GM23338 (cell line): ENCODE measurements around the gene MELK. TPM values are rescaled to one million over a fixed set of nuclear protein-coding genes. Genes with fewer than 3 reads are reported as not detected.
A peak's percentile ranks its signal among the peaks of the same experiment; 100 is the strongest.

Experiments
- ATAC-seq: fragments of 200-7000 bp; cut with Tn5 transposase; 3 replicates; pipeline ENCODE4 v1.9.1; 2020
- DNase-seq: peaks from one replicate; pipeline ENCODE4 v3.0.0-alpha.2; 2015; ENCODE audit warnings: low spot score
- H2AFZ ChIP-seq: fragments of 200-600 bp; sonication (generic); 2 replicates; pipeline ENCODE4 v1.8.0; 2016; ENCODE audit warnings: antibody characterized with exemption, mild to moderate bottlenecking, moderate library complexity
- H3F3A ChIP-seq: fragments of 200-600 bp; sonication (generic); replicated peaks from 2 replicates; pipeline ENCODE4 v1.8.0; 2017; ENCODE audit warnings: antibody characterized with exemption, mixed run types, low read depth
- H3K27ac ChIP-seq: fragments of 200-600 bp; sonication (generic); 2 replicates; pipeline ENCODE4 v1.6.1; 2016; ENCODE audit warnings: low read depth
- H3K27me3 ChIP-seq: fragments of 200-600 bp; sonication (generic); 2 replicates; pipeline ENCODE4 v1.8.0; 2016; ENCODE audit warnings: mild to moderate bottlenecking, mixed run types, moderate library complexity; ENCODE audit not compliant: insufficient read depth
- H3K36me3 ChIP-seq: fragments of 200-600 bp; sonication (generic); 2 replicates; pipeline ENCODE4 v1.8.0; 2016; ENCODE audit warnings: mild to moderate bottlenecking; ENCODE audit not compliant: insufficient read depth
- H3K4me1 ChIP-seq: fragments of 200-600 bp; sonication (generic); 2 replicates; pipeline ENCODE4 v1.8.0; 2016; ENCODE audit warnings: mild to moderate bottlenecking, moderate library complexity; ENCODE audit not compliant: insufficient read depth
- H3K4me2 ChIP-seq: fragments of 200-600 bp; sonication (generic); 2 replicates; pipeline ENCODE4 v1.7.1; 2017; ENCODE audit warnings: mixed run types
- H3K4me3 ChIP-seq: fragments of 200-600 bp; sonication (generic); 2 replicates; pipeline ENCODE4 v1.6.1; 2016; ENCODE audit warnings: mixed run types
- H3K79me2 ChIP-seq: fragments of 200-600 bp; sonication (generic); replicated peaks from 2 replicates; pipeline ENCODE4 v1.8.0; 2017; ENCODE audit warnings: mild to moderate bottlenecking; ENCODE audit not compliant: insufficient read depth
- H3K9me2 ChIP-seq: fragments of 200-600 bp; sonication (generic); 2 replicates; pipeline ENCODE4 v1.8.0; 2017; ENCODE audit not compliant: insufficient read depth
- H4K20me1 ChIP-seq: fragments of 200-600 bp; sonication (generic); replicated peaks from 2 replicates; pipeline ENCODE4 v1.8.0; 2017; ENCODE audit warnings: mild to moderate bottlenecking; ENCODE audit not compliant: insufficient read depth
- H3K27ac Mint-ChIP-seq: 2 replicates; pipeline ENCODE4 v1.8.0; 2020; ENCODE audit warnings: inconsistent platforms, mild to moderate bottlenecking, moderate library complexity, mixed read lengths
- H3K27me3 Mint-ChIP-seq: 3 replicates; pipeline ENCODE4 v1.8.0; 2022; ENCODE audit warnings: low read depth, mild to moderate bottlenecking, moderate library complexity, mixed read lengths, inconsistent platforms; ENCODE audit not compliant: insufficient read depth, poor library complexity
- H3K36me3 Mint-ChIP-seq: 3 replicates; pipeline ENCODE4 v1.8.0; 2021; ENCODE audit warnings: low read depth, mild to moderate bottlenecking, inconsistent platforms, moderate library complexity, mixed read lengths
- H3K4me1 Mint-ChIP-seq: 3 replicates; pipeline ENCODE4 v1.8.0; 2020; ENCODE audit warnings: mild to moderate bottlenecking, inconsistent platforms, mixed read lengths
- H3K4me3 Mint-ChIP-seq: 3 replicates; pipeline ENCODE4 v1.8.0; 2021; ENCODE audit warnings: moderate library complexity, mild to moderate bottlenecking, inconsistent platforms, mixed read lengths
- H3K9me3 Mint-ChIP-seq: 3 replicates; pipeline ENCODE4 v1.8.0; 2020; ENCODE audit warnings: moderate library complexity, mild to moderate bottlenecking, inconsistent platforms, mixed read lengths
- CREB1 ChIP-seq: fragments of 250-450 bp; sonication (Bioruptor Pico); IDR thresholded peaks from 2 replicates; pipeline ENCODE4 v1.5.0; 2020; ENCODE audit warnings: low read depth, mild to moderate bottlenecking, moderate library complexity
- EZH2 ChIP-seq: fragments of 200-600 bp; sonication (generic); IDR thresholded peaks from one replicate; pipeline ENCODE4 v1.8.0; 2017; ENCODE audit warnings: antibody characterized with exemption, mild to moderate bottlenecking, low read depth; ENCODE audit not compliant: unreplicated experiment
- EZH2phosphoT487 ChIP-seq: fragments of 200-600 bp; sonication (generic); IDR thresholded peaks from one replicate; pipeline ENCODE4 v1.8.1; 2018; ENCODE audit warnings: antibody characterized with exemption; ENCODE audit not compliant: unreplicated experiment
- JUNB ChIP-seq: IDR thresholded peaks from one replicate; pipeline ENCODE4 v1.6.1; 2016; ENCODE audit warnings: antibody characterized with exemption; ENCODE audit not compliant: unreplicated experiment
- NANOG ChIP-seq: IDR thresholded peaks from 2 replicates; pipeline ENCODE4 v1.6.1; 2016; ENCODE audit warnings: antibody characterized with exemption, borderline replicate concordance
- REST ChIP-seq: IDR thresholded peaks from one replicate; pipeline ENCODE4 v1.6.1; 2018; ENCODE audit warnings: antibody characterized with exemption; ENCODE audit not compliant: unreplicated experiment
- STAT1 ChIP-seq: IDR thresholded peaks from one replicate; pipeline ENCODE4 v1.6.1; 2016; ENCODE audit warnings: antibody characterized with exemption; ENCODE audit not compliant: unreplicated experiment
- ZNF462 ChIP-seq: fragments of 250-450 bp; sonication (Bioruptor Pico); IDR thresholded peaks from 2 replicates; pipeline ENCODE4 v1.5.0; 2020; ENCODE audit warnings: mild to moderate bottlenecking, moderate library complexity
- polyA plus RNA-seq: library from polyadenylated mRNA; unstranded; fragments of >200 nt; fragmentation: Nextera tagmentation; extraction: Ambion mirVana; gene quantifications from 2 replicates; pipeline ENCODE4 v1.2.1, GENCODE V29; 2016
- total RNA-seq: library from RNA; depleted of rRNA; stranded (reverse); fragments of >200 nt; shearing (Covaris generic); gene quantifications from 2 replicates; pipeline ENCODE4 v1.2.3, GENCODE V29; 2014
- TF ChIP-seq, protein P1 (sequence below): IDR thresholded peaks from 2 replicates; pipeline ENCODE4 v1.6.1; 2016; ENCODE audit warnings: antibody characterized with exemption

MELK gene
- total and polyA plus RNA-seq, 2 experiments from 2014 or later: 37.2 to 55.7 TPM

DNA sequence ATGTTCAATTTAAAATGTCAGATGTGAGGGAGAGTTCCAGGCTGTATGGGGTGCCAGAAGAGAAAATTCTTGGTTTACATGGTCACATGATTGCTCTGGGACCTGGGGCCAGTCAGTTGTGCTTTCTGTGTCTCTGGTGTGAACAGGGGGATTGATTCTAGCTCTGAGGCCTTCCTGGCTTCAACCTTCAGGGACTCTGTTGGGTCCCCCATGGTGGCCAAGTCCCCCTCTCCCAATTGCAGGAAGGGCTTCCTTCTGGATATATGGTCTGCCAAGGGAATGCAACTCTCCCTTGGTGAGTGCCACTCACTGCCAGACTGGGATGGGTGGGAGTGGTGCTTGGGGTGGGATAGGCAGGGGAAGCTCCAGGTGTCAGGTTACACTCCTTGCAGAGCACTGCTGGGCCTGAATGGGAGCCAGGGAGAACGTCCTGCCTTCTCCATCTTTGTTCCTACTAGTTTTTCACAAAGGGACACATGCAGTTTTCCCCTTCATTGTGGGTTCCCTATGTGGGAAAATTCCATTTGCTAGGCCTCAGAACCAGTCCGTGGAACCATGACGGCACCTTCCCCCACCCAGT, 153.2 kb downstream of the MELK start:
- Histone ChIP-seq H3K36me3 (no peaks in the 10 kb centered on the region), H3K9me2 (no peaks in the 10 kb centered on the region), H3K4me2 (peak overlapping the region; percentile 65), H3K27me3 (no peaks in the 10 kb centered on the region), H2AFZ (peak overlapping the region; percentile 100), H3K4me3 (no peak overlapping the region; the same call in 1 of the 2 replicates), H3F3A (no peaks in the 10 kb centered on the region), H3K4me1 (no peaks in the 10 kb centered on the region; the same call in 1 of the 2 replicates), H3K79me2 (no peaks in the 10 kb centered on the region), H3K27ac (no peak overlapping the region), H4K20me1 (no peaks in the 10 kb centered on the region)
- no peak overlapping the region for H3K4me3 Mint-ChIP-seq
- DNase-seq: peak; percentile 68
- no peaks in the 10 kb centered on the region for H3K9me3 Mint-ChIP-seq
- no peaks in the 10 kb centered on the region for H3K36me3 Mint-ChIP-seq
- no peak overlapping the region for H3K27ac Mint-ChIP-seq
- peaks cover 17% of the 10 kb centered on the region for H3K4me1 Mint-ChIP-seq
- ATAC-seq: peak; percentile 93
- peaks cover 5% of the 10 kb centered on the region for H3K27me3 Mint-ChIP-seq
- no peak for TF ChIP-seq ZNF462
- no peak for TF ChIP-seq JUNB
- no peak for TF ChIP-seq EZH2
- TF ChIP-seq, protein P1, sequence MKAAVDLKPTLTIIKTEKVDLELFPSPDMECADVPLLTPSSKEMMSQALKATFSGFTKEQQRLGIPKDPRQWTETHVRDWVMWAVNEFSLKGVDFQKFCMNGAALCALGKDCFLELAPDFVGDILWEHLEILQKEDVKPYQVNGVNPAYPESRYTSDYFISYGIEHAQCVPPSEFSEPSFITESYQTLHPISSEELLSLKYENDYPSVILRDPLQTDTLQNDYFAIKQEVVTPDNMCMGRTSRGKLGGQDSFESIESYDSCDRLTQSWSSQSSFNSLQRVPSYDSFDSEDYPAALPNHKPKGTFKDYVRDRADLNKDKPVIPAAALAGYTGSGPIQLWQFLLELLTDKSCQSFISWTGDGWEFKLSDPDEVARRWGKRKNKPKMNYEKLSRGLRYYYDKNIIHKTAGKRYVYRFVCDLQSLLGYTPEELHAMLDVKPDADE: no peak
- TF ChIP-seq STAT1: no peak
- no peak for TF ChIP-seq EZH2phosphoT487
- no peak for TF ChIP-seq REST
- TF ChIP-seq CREB1 (CRISPR knock-in tag): no peak
- no peak for TF ChIP-seq NANOG
